ENCODE measurements around the gene EEFSEC. TPM values are rescaled to one million over a fixed set of nuclear protein-coding genes. Genes with fewer than 3 reads are reported as not detected.

Gene EEFSEC
- total RNA-seq, 2 experiments from 2014 or later: 21.7 to 23.1 TPM

GRCh38 chr3:128353991-128354687, 200.9 kb downstream of the EEFSEC start:
- DNase-seq (no peak), ATAC-seq (no peak)
- no peaks in the 10 kb centered on the region for H3K9me3 Mint-ChIP-seq (ENCODE audit: insufficient read depth)
- POLR2A ChIA-PET: no interaction called here
- CTCF ChIA-PET: no interaction called here
- no peaks in the 10 kb centered on the region for H3K27me3 Mint-ChIP-seq (ENCODE audit: low read depth)
- no peaks in the 10 kb centered on the region for H3K36me3 Mint-ChIP-seq (ENCODE audit: low read depth)
- no peak overlapping the region for H3K4me3 Mint-ChIP-seq
- no peak overlapping the region for H3K27ac Mint-ChIP-seq
- H3K4me1 Mint-ChIP-seq (ENCODE audit: low read depth): no peaks in the 10 kb centered on the region

DNA sequence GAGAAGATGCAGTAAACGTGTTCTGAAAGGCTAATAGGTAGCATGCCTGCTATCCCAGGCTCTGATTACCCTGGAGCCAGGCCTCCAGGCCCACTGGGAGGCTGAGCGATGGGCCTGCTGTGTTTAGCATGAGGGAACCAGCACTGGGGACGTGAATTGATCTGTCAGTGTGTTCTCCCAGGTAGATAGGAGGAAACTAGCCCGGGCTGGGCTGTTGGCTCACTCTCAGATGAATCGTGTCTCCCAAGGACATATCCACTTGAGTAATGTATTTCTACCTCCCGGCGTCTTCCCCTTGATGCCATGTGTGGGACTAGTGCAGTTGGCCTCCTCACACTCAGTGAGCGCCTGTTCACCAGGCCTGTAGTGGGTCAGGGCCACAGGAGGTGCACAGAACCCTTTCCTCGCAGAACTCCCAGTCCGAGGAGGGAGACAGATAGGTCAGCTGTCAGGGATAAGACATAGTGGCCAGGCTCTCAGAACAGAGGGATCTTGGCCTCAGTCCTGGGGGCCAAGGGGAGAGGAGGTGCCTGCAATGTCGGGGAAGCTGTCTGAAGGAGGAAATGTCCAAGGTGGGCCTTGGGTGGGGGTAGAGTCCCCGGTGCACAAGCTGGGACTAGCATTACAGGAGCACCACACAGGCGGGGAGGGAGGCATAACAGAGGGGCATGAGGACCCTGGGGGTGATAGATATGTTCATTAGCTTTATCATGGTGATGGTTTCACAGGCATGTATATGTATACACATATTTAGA, 201.7 kb downstream of the EEFSEC start:
- H3K4me1 Mint-ChIP-seq (ENCODE audit: low read depth): no peaks in the 10 kb centered on the region
- no peak overlapping the region for H3K27ac Mint-ChIP-seq
- DNase-seq (no peak), ATAC-seq (no peak)
- ChIA-PET CTCF (no interaction called here), POLR2A (no interaction called here)
- H3K9me3 Mint-ChIP-seq (ENCODE audit: insufficient read depth): no peaks in the 10 kb centered on the region
- H3K36me3 Mint-ChIP-seq (ENCODE audit: low read depth): no peaks in the 10 kb centered on the region
- no peak overlapping the region for H3K4me3 Mint-ChIP-seq
- H3K27me3 Mint-ChIP-seq (ENCODE audit: low read depth): no peaks in the 10 kb centered on the region

DNA sequence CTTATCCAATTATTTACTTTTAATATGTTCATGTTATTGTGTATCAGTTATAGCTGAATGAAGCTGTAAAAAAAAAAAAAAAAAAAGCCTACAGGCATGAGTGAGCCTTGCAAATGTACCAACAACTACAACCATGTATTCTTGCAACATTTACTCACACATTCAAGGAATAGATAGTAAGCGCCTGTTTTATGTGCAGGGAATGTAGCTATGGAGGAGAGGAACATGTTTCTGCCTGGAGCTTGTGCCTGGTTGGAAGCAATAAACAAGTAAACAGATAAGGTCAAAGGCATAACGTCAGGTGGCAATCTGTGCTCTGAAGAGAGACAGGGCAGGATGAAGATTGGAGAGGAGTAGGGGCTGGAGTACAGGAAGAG, 202.2 kb downstream of the EEFSEC start:
- CTCF ChIA-PET: no interaction called here
- Mint-ChIP-seq H3K4me1 (ENCODE audit: low read depth) (no peaks in the 10 kb centered on the region), H3K36me3 (ENCODE audit: low read depth) (no peaks in the 10 kb centered on the region), H3K27ac (no peak overlapping the region), H3K27me3 (ENCODE audit: low read depth) (no peaks in the 10 kb centered on the region), H3K4me3 (no peak overlapping the region), H3K9me3 (ENCODE audit: insufficient read depth) (no peaks in the 10 kb centered on the region)
- DNase-seq (no peak), ATAC-seq (no peak)
- POLR2A ChIA-PET: no interaction called here

GRCh38 chr3:128356822-128357221, 203.5 kb downstream of the EEFSEC start:
- H3K9me3 Mint-ChIP-seq (ENCODE audit: insufficient read depth): no peaks in the 10 kb centered on the region
- no peak for ATAC-seq
- no peaks in the 10 kb centered on the region for H3K36me3 Mint-ChIP-seq (ENCODE audit: low read depth)

GRCh38 chr3:128357538-128357937, 204.3 kb downstream of the EEFSEC start:
- no peak overlapping the region for H3K4me3 Mint-ChIP-seq
- ChIA-PET POLR2A (interaction anchor here (0.6 kb wide), 1 partner anchor 182 kb away, joined by 3 read pairs; no protein-coding TSS in a partner anchor), CTCF (no interaction called here)
- no peaks in the 10 kb centered on the region for H3K9me3 Mint-ChIP-seq (ENCODE audit: insufficient read depth)
- DNase-seq (no peak), ATAC-seq (no peak)
- no peaks in the 10 kb centered on the region for H3K36me3 Mint-ChIP-seq (ENCODE audit: low read depth)
- H3K27ac Mint-ChIP-seq: no peak overlapping the region
- H3K4me1 Mint-ChIP-seq (ENCODE audit: low read depth): no peaks in the 10 kb centered on the region
- no peaks in the 10 kb centered on the region for H3K27me3 Mint-ChIP-seq (ENCODE audit: low read depth)

More at GRCh38 chr3:128356822-128357221, 203.5 kb downstream of the EEFSEC start:
- H3K27me3 Mint-ChIP-seq (ENCODE audit: low read depth): no peaks in the 10 kb centered on the region
- no peak overlapping the region for H3K27ac Mint-ChIP-seq
- no peak overlapping the region for H3K4me3 Mint-ChIP-seq
- H3K4me1 Mint-ChIP-seq (ENCODE audit: low read depth): no peaks in the 10 kb centered on the region
- no peak for DNase-seq
- ChIA-PET POLR2A (no interaction called here), CTCF (no interaction called here)

- H3K9me3 Mint-ChIP-seq (ENCODE audit: insufficient read depth): no peaks in the 10 kb centered on the region
- ATAC-seq: no peak
- no peak overlapping the region for H3K4me3 Mint-ChIP-seq
- POLR2A ChIA-PET: no interaction called here
- H3K36me3 Mint-ChIP-seq (ENCODE audit: low read depth): no peaks in the 10 kb centered on the region
- H3K27ac Mint-ChIP-seq: no peak overlapping the region
- no peak for DNase-seq
- no peaks in the 10 kb centered on the region for H3K4me1 Mint-ChIP-seq (ENCODE audit: low read depth)
- CTCF ChIA-PET: no interaction called here
- no peaks in the 10 kb centered on the region for H3K27me3 Mint-ChIP-seq (ENCODE audit: low read depth)
Measured at GRCh38 chr3:128358156-128358895, 205.0 kb downstream of the EEFSEC start.

- Mint-ChIP-seq H3K9me3 (ENCODE audit: insufficient read depth) (no peaks in the 10 kb centered on the region), H3K27ac (no peak overlapping the region), H3K27me3 (ENCODE audit: low read depth) (no peaks in the 10 kb centered on the region), H3K36me3 (ENCODE audit: low read depth) (no peaks in the 10 kb centered on the region), H3K4me3 (no peak overlapping the region), H3K4me1 (ENCODE audit: low read depth) (no peaks in the 10 kb centered on the region)
- ChIA-PET POLR2A (no interaction called here), CTCF (no interaction called here)
- DNase-seq (no peak), ATAC-seq (no peak)
Measured at GRCh38 chr3:128359060-128359664, 205.9 kb downstream of the EEFSEC start.

GRCh38 chr3:128359846-128360642, 206.8 kb downstream of the EEFSEC start:
- Mint-ChIP-seq H3K27me3 (ENCODE audit: low read depth) (no peaks in the 10 kb centered on the region), H3K9me3 (ENCODE audit: insufficient read depth) (no peaks in the 10 kb centered on the region), H3K4me1 (ENCODE audit: low read depth) (no peaks in the 10 kb centered on the region), H3K4me3 (no peak overlapping the region), H3K36me3 (ENCODE audit: low read depth) (no peaks in the 10 kb centered on the region), H3K27ac (no peak overlapping the region)
- no peak for ATAC-seq
- POLR2A ChIA-PET: no interaction called here
- CTCF ChIA-PET: no interaction called here
- DNase-seq: no peak

GRCh38 chr3:128360705-128361271, 207.5 kb downstream of the EEFSEC start:
- no peak for ATAC-seq
- no peaks in the 10 kb centered on the region for H3K4me1 Mint-ChIP-seq (ENCODE audit: low read depth)
- no peak overlapping the region for H3K4me3 Mint-ChIP-seq
- no peaks in the 10 kb centered on the region for H3K9me3 Mint-ChIP-seq (ENCODE audit: insufficient read depth)
- no peak for DNase-seq
- ChIA-PET CTCF (no interaction called here), POLR2A (no interaction called here)
- H3K36me3 Mint-ChIP-seq (ENCODE audit: low read depth): no peaks in the 10 kb centered on the region
- H3K27ac Mint-ChIP-seq: no peak overlapping the region
- H3K27me3 Mint-ChIP-seq (ENCODE audit: low read depth): no peaks in the 10 kb centered on the region

GRCh38 chr3:128362026-128362965, 209.0 kb downstream of the EEFSEC start:
- no peak for ATAC-seq
- Mint-ChIP-seq H3K4me1 (ENCODE audit: low read depth) (peaks cover 11% of the 10 kb centered on the region), H3K4me3 (no peak overlapping the region), H3K9me3 (ENCODE audit: insufficient read depth) (no peaks in the 10 kb centered on the region), H3K27ac (no peak overlapping the region), H3K36me3 (ENCODE audit: low read depth) (no peaks in the 10 kb centered on the region), H3K27me3 (ENCODE audit: low read depth) (no peaks in the 10 kb centered on the region)
- no peak for DNase-seq
- POLR2A ChIA-PET: interaction anchor here (1.3 kb wide), 1 partner anchor 19 kb away, joined by 4 read pairs; no protein-coding TSS in a partner anchor
- CTCF ChIA-PET: interaction anchor here (0.7 kb wide), 1 partner anchor 513 kb away, joined by 3 read pairs; no protein-coding TSS in a partner anchor
